Germinal center (tissue), 1 donor: ENCODE measurements around the gene SPINK14.

ENCODE experiments used
- DNase-seq: peaks from one replicate; pipeline ENCODE4 v3.0.0; 2012; ENCODE audit warnings: mixed read lengths, low spot score

Gene SPINK14

GRCh38 chr5:148168246-148168645 lies at the start of gene SPINK14:
Gene SPINK14 (plus strand): TSS chr5:148168546. CDS start chr5:148169733, 1,187 bp downstream.
- no peak for DNase-seq

GRCh38 chr5:148120317-148120716 lies 48.0 kb upstream of the SPINK14 start:
- DNase-seq, result no peak

GRCh38 chr5:148125641-148126040 lies 42.7 kb upstream of the SPINK14 start:
- DNase-seq, result peak; percentile 2

- DNase-seq, result no peak
Measured at GRCh38 chr5:148135091-148136048, 33.0 kb upstream of the SPINK14 start.

- no peak for DNase-seq
Measured at GRCh38 chr5:148140846-148141245, 27.5 kb upstream of the SPINK14 start.

- DNase-seq, result no peak
Measured at GRCh38 chr5:148141645-148142044, 26.7 kb upstream of the SPINK14 start.

- no peak for DNase-seq
Measured at GRCh38 chr5:148145916-148146315, 22.4 kb upstream of the SPINK14 start.

GRCh38 chr5:148146487-148146886 lies 21.9 kb upstream of the SPINK14 start:
- no peak for DNase-seq

- DNase-seq, result no peak
Measured at GRCh38 chr5:148147415-148147814, 20.9 kb upstream of the SPINK14 start.

- no peak for DNase-seq
Measured at GRCh38 chr5:148151872-148152271, 16.5 kb upstream of the SPINK14 start.

- DNase-seq, result no peak
Measured at GRCh38 chr5:148152781-148153180, 15.6 kb upstream of the SPINK14 start.

GRCh38 chr5:148156609-148157008 lies 11.7 kb upstream of the SPINK14 start:
- no peak for DNase-seq

GRCh38 chr5:148162038-148162437 lies 6.3 kb upstream of the SPINK14 start:
- DNase-seq, result no peak

GRCh38 chr5:148163345-148163744 lies 5.0 kb upstream of the SPINK14 start:
- DNase-seq, result no peak

- no peak for DNase-seq
Measured at GRCh38 chr5:148166550-148167283, 1.6 kb upstream of the SPINK14 start.

GRCh38 chr5:148172377-148172776 lies 4.0 kb downstream of the SPINK14 start:
- DNase-seq, result no peak

- DNase-seq, result no peak
Measured at GRCh38 chr5:148176480-148176879, 8.1 kb downstream of the SPINK14 start.

GRCh38 chr5:148177207-148177606 lies 8.9 kb downstream of the SPINK14 start:
- DNase-seq, result no peak

- DNase-seq, result no peak
Measured at GRCh38 chr5:148179234-148179824, 11.0 kb downstream of the SPINK14 start.

GRCh38 chr5:148186248-148187003 lies 18.1 kb downstream of the SPINK14 start:
- DNase-seq, result no peak

GRCh38 chr5:148191010-148191409 lies 22.7 kb downstream of the SPINK14 start:
- DNase-seq, result no peak

- DNase-seq, result no peak
Measured at GRCh38 chr5:148193202-148193601, 24.9 kb downstream of the SPINK14 start.
